Fibroblast of pulmonary artery (primary cell): Measurements from ENCODE around the gene CDK19.

Experiments
- DNase-seq: peaks from one replicate; pipeline ENCODE4 v3.0.0-alpha.2; 2010; ENCODE audit warnings: low read depth
- H3K4me3 ChIP-seq: replicated peaks from 2 replicates; pipeline ENCODE4 v1.5.1; 2011; ENCODE audit warnings: low read depth, mild to moderate bottlenecking, control low read depth, low read length, moderate library complexity
- CTCF ChIP-seq: IDR thresholded peaks from 2 replicates; pipeline ENCODE4 v1.5.1; 2011; ENCODE audit warnings: mild to moderate bottlenecking, control low read depth, low read length, inconsistent platforms; ENCODE audit errors: missing control alignments

CDK19 gene

GRCh38 chr6:110646951-110647910 lies 168.0 kb downstream of the CDK19 start:
- no peak for DNase-seq
- peak; percentile 41 for TF ChIP-seq CTCF
- H3K4me3 ChIP-seq: no peak overlapping the region

DNA sequence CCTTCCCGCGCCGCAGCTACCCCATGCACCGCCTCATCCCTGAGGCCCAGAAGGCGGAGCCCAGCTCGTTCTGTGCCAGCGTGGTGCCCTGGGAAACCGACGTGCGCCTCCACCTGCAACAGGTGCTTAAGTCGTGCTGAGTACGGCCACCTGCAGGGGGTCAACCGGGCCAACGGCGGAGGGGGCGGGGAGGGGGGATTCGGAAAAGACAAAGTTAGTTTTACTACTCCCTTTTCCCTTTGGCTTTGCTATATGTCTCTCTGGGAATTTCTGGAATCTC lies 168.9 kb downstream of the CDK19 start:
- DNase-seq: no peak
- no peak for TF ChIP-seq CTCF
- H3K4me3 ChIP-seq: no peak overlapping the region

DNA sequence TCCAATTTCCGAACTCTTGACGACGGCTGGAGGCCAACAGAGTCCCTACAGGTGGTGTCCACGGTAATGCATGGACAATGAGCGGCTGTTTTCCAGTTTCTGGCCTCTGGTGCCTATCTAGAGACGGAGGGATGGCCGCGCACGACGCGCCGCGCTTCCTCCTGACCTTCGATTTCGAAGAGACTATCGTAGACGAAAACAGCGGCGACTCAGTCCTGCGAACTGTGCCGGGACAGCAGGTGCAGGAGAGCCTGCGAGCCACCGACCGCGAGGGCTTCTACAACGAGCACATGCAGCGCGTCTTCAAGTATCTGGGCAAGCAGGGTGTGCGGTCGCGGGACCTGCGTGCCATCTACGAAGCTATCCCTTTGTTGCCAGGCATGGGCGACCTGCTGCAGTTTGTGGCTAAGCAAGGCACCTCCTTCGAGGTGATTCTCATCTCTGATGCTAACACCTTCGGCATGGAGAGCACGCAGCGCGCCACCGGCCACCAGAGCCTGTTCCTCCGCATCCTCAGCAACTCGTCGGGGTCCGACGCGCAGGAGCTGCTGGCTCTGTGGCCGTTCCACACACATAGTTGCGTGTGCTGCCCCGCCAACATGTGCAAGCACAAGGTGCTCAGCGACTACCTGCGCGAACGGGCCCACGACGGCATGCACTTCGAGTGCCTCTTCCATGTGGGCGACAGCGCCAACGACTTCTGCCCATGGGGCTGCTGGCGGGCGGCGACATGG lies 169.4 kb downstream of the CDK19 start:
- DNase-seq: no peak
- H3K4me3 ChIP-seq: no peak overlapping the region
- TF ChIP-seq CTCF: no peak

DNA sequence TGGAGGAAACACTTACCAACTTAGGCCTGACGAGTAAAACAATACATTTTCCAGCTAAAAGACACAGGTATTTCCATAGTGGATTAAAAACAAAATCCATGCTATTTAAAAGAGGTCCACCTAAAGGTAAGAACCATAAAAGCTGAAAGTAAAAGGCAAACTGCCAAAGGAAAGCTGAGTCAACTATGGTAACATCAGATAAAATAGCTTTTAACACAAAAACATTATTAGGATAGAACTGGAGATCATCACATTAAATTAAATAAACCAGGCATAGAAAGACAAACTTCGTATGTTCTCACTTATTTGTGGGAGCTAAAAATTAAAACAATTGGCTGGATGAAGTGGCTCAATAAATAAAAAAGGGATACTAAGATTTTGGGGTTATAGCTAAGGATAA lies 172.1 kb downstream of the CDK19 start:
- peak; percentile 31 for DNase-seq
- no peak overlapping the region for H3K4me3 ChIP-seq
- no peak for TF ChIP-seq CTCF

DNA sequence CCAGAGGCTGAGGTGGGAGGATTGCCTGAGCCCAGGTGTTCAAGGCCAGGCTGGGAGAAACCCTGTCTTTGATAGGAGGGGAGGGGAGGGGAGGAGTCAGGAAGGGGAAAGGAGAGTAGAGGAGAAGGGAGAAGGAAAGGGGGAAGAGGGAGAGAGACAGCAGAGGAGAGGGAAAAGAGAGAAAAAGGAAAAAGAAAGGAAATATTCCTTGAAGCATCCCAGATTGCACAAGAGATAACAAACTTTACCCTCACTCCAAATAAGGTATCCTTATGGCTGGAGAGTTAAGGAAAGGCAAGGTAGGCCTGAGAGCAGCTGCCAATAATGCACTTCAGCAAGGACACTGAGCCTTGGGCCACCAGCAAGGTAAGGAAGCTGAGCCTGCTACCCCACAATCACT lies 172.6 kb downstream of the CDK19 start:
- no peak for TF ChIP-seq CTCF
- DNase-seq: no peak
- H3K4me3 ChIP-seq: no peak overlapping the region

DNA sequence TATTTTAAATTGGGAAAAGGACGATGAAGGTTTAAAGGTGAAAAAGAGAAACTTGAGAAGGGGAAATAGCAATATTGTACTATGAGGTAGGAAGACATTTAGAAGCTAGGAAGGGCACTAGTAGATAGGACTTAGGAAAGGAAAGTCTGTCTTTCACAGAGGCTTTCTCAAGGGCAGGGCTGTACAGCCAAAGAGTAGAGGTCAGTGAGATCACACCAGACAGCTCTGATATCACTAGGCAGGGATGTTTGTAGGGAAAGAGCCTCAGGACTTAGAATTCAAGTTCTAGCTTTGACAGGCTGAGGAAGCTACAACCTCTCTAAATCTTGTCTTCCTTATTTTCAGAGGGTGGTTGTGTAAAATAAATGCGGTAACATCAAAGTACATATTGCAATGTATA lies 178.5 kb downstream of the CDK19 start:
- TF ChIP-seq CTCF: no peak
- no peak overlapping the region for H3K4me3 ChIP-seq
- no peak for DNase-seq
